HCT116 (cell line): ENCODE measurements around the gene MEG3. TPM values are rescaled to one million over a fixed set of nuclear protein-coding genes. Genes with fewer than 3 reads are reported as not detected.

Experiments used
- ATAC-seq: fragments of 200-7000 bp; cut with Tn5 transposase; 2 replicates; pipeline ENCODE4 v1.9.1; 2020; ENCODE audit warnings: mild to moderate bottlenecking, moderate library complexity
- BruUV-seq: library from RNA; stranded (reverse); fragments of 400-500 nt; replicated peaks from 2 replicates; lab custom pipeline; 2021; lab: Mats Ljungman, UMichigan
- CTCF ChIA-PET: fragments of 300-600 bp; sonication (Branson Sonifier 250); formaldehyde crosslinking; loops from one replicate; lab custom pipeline; 2021; ENCODE audit warnings: antibody characterized with exemption; lab: Charles Lee
- POLR2A ChIA-PET: fragments of 300-600, 350-600 bp; sonication (Branson Sonifier 250); formaldehyde crosslinking; loops from one replicate; lab custom pipeline; 2021; ENCODE audit warnings: antibody characterized with exemption; lab: Charles Lee
- RAD21 ChIA-PET, 2 experiments: fragments of 300-600 bp; sonication (Branson Sonifier 250); formaldehyde crosslinking; loops; one replicate each; lab custom pipeline; 2023; ENCODE audit warnings: low total read pairs in 2 of 2; ENCODE audit not compliant: uncharacterized antibody in 2 of 2, unreplicated experiment in 2 of 2, low non-redundant PET in 1 of 2; lab: Charles Lee
- DNase-seq: peaks from one replicate; pipeline ENCODE4 v3.0.0-alpha.2; 2010; ENCODE audit warnings: low read depth, low spot score
- H2AFZ ChIP-seq: fragments of 200-600 bp; shearing (Covaris generic), sonication (generic); 2 replicates; pipeline ENCODE4 v1.6.1; 2017; ENCODE audit warnings: low read depth, mixed run types, mixed read lengths, antibody characterized with exemption, low read length; ENCODE audit not compliant: poor library complexity, severe bottlenecking
- H3K27ac ChIP-seq: 2 replicates; pipeline ENCODE4 v1.5.1; 2012; ENCODE audit warnings: low read depth, low read length
- H3K27me3 ChIP-seq: fragments of 200-600 bp; sonication (generic); 2 replicates; pipeline ENCODE4 v1.6.1; 2016; ENCODE audit warnings: mixed run types, low read length, mixed read lengths; ENCODE audit not compliant: insufficient read depth
- H3K36me3 ChIP-seq, 2 experiments: fragments of 200-500 bp in 1 of 2; fragments of 200-600 bp in 1 of 2; sonication (Bioruptor generic) in 1 of 2; sonication (generic) in 1 of 2; 2 replicates each; pipeline versions ENCODE4 v1.5.1 to v1.6.1; 2014 to 2016; ENCODE audit warnings: low read length in 2 of 2, inconsistent platforms in 1 of 2, mixed read lengths in 1 of 2, mixed run types in 1 of 2; ENCODE audit not compliant: insufficient read depth in 2 of 2, control insufficient read depth in 1 of 2
- H3K4me1 ChIP-seq, 2 experiments: fragments of 200-600 bp in 1 of 2; sonication (generic) in 1 of 2; 2 replicates each; pipeline versions ENCODE4 v1.5.1 to v1.6.1; 2012 to 2017; ENCODE audit warnings: low read length in 2 of 2, inconsistent platforms in 1 of 2, mild to moderate bottlenecking in 1 of 2, mixed read lengths in 1 of 2, mixed run types in 1 of 2, moderate library complexity in 1 of 2; ENCODE audit not compliant: insufficient read depth in 2 of 2, control insufficient read depth in 1 of 2
- H3K4me2 ChIP-seq: fragments of 200-600 bp; sonication (generic); 2 replicates; pipeline ENCODE4 v1.6.1; 2017; ENCODE audit warnings: mixed run types, low read length, mixed read lengths
- H3K4me3 ChIP-seq, 2 experiments: fragments of 200-600 bp in 1 of 2; sonication (generic) in 1 of 2; replicated peaks in 1 of 2; 2 replicates each; pipeline ENCODE4 v1.5.1; 2011 to 2016; ENCODE audit warnings: low read length in 2 of 2, control low read depth in 1 of 2, low read depth in 1 of 2, mild to moderate bottlenecking in 1 of 2, mixed read lengths in 1 of 2, mixed run types in 1 of 2
- H3K79me2 ChIP-seq: fragments of 200-600 bp; sonication (generic); 2 replicates; pipeline ENCODE4 v1.6.1; 2017; ENCODE audit warnings: mild to moderate bottlenecking, mixed run types, low read length, moderate library complexity, mixed read lengths; ENCODE audit not compliant: insufficient read depth
- H3K9ac ChIP-seq: fragments of 200-600 bp; sonication (generic); 2 replicates; pipeline ENCODE4 v1.6.1; 2016; ENCODE audit warnings: low read length, mixed read lengths
- H3K9me2 ChIP-seq: fragments of 200-600 bp; sonication (generic), shearing (Covaris generic); 2 replicates; pipeline ENCODE4 v1.6.1; 2017; ENCODE audit warnings: mixed run types, mild to moderate bottlenecking, moderate library complexity; ENCODE audit not compliant: insufficient read depth
- H3K9me3 ChIP-seq, 2 experiments: fragments of 200-500 bp in 1 of 2; fragments of 200-600 bp in 1 of 2; sonication (Bioruptor generic) in 1 of 2; sonication (generic) in 1 of 2; 2 replicates each; pipeline ENCODE4 v1.6.1; 2014 to 2017; ENCODE audit warnings: low read length in 2 of 2, mixed read lengths in 2 of 2, inconsistent platforms in 1 of 2, low read depth in 1 of 2, mild to moderate bottlenecking in 1 of 2, mixed run types in 1 of 2, moderate library complexity in 1 of 2; ENCODE audit not compliant: control insufficient read depth in 1 of 2, insufficient read depth in 1 of 2
- H4K20me1 ChIP-seq: fragments of 200-600 bp; sonication (generic), shearing (Covaris generic); 2 replicates; pipeline ENCODE4 v1.6.1; 2017; ENCODE audit warnings: mixed run types, mild to moderate bottlenecking, moderate library complexity; ENCODE audit not compliant: insufficient read depth
- CBX3 ChIP-seq: IDR thresholded peaks from 2 replicates; pipeline ENCODE4 v1.6.1; 2012; ENCODE audit warnings: low read depth
- EZH2 ChIP-seq: fragments of 200-600 bp; sonication (generic); IDR thresholded peaks from 2 replicates; pipeline ENCODE4 v1.6.1; 2017; ENCODE audit warnings: antibody characterized with exemption, mixed run types
- EZH2phosphoT487 ChIP-seq: fragments of 200-600 bp; IDR thresholded peaks from 2 replicates; pipeline ENCODE4 v1.6.1; 2018; ENCODE audit warnings: antibody characterized with exemption, borderline replicate concordance
- FOSL1 ChIP-seq: IDR thresholded peaks from 2 replicates; pipeline ENCODE4 v1.6.1; 2012; ENCODE audit warnings: low read depth
- TCF7L2 ChIP-seq: IDR thresholded peaks from 2 replicates; pipeline ENCODE4 v1.7.0; 2011; ENCODE audit warnings: borderline replicate concordance, inconsistent platforms; ENCODE audit not compliant: insufficient read depth, insufficient read length; ENCODE audit errors: extremely low read depth
- ZFX ChIP-seq: fragments of 450-650 bp; IDR thresholded peaks from 2 replicates; pipeline ENCODE4 v1.6.1; 2017
- ZNF274 ChIP-seq: fragments of 200-500 bp; sonication (Bioruptor generic); IDR thresholded peaks from 2 replicates; pipeline ENCODE4 v1.6.1; 2014; ENCODE audit warnings: mild to moderate bottlenecking, low read depth, low read length, inconsistent platforms
- intact Hi-C: fragments of 100-400 bp; cut with micrococcal nuclease; formaldehyde crosslinking; loops from 2 replicates; pipeline ENCODE4 v1.10.0; 2022
- total RNA-seq: library from RNA; stranded (reverse); gene quantifications from one replicate; pipeline ENCODE4 v1.2.1, GENCODE V29; 2021; ENCODE audit not compliant: unreplicated experiment
- TF ChIP-seq, protein P1 (sequence below), 3 experiments: fragments of 200-600 bp in 1 of 3; sonication (generic) in 1 of 3; IDR thresholded peaks in 2 of 3; conservative IDR thresholded peaks in 1 of 3; 2 replicates each; pipeline ENCODE4 v1.5.1; 2012 to 2017; ENCODE audit warnings: low read depth in 2 of 3, low read length in 2 of 3, antibody characterized with exemption in 1 of 3, borderline replicate concordance in 1 of 3, control low read depth in 1 of 3, mild to moderate bottlenecking in 1 of 3, mixed read lengths in 1 of 3, mixed run types in 1 of 3, moderate library complexity in 1 of 3; ENCODE audit not compliant: insufficient read depth in 1 of 3

MEG3 gene
- total RNA-seq, 1 experiment from 2014 or later = 2.5 TPM

DNA sequence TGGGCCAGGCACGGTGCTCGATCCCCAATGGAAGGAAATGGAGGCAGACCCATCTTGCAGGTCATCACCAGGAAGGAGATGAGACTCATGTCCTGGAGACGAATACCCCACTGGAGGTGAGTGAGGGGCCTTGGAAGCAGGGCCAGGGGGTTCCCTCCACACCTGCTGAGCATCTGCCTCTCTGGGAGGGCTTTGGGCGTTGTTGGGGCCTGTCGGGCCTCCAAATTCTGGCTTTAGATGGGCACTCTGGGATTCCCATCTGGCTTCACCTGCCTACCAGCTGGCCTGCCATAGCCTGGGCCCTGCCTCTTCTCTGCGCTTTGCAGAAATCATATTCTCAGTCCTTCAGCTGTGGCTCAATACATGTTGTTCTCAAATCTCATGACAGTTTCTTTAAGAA lies 63.7 kb downstream of the MEG3 start:
- ATAC-seq (no peak), DNase-seq (no peak)
- no peak overlapping the region for H3K27ac ChIP-seq
- H3K9me2 ChIP-seq = no peaks in the 10 kb centered on the region
- no peak overlapping the region for H3K4me2 ChIP-seq
- H3K27me3 ChIP-seq = no peaks in the 10 kb centered on the region
- no peak overlapping the region for H3K9ac ChIP-seq
- POLR2A ChIA-PET = interaction anchor here (0.6 kb wide), 1 partner anchor 34 kb away, joined by 3 read pairs; no protein-coding TSS in a partner anchor
- no peak overlapping the region for H3K4me3 ChIP-seq
- H4K20me1 ChIP-seq = no peaks in the 10 kb centered on the region
- H3K79me2 ChIP-seq = no peaks in the 10 kb centered on the region
- CTCF ChIA-PET = interaction anchor here (0.7 to 1.5 kb wide), 2 partner anchors 10 to 48 kb away, joined by 3 read pairs; no protein-coding TSS in a partner anchor
- H3K36me3 ChIP-seq = no peaks in the 10 kb centered on the region
- RAD21 ChIA-PET = no interaction called here
- H3K4me1 ChIP-seq = no peaks in the 10 kb centered on the region
- BruUV-seq = no TSS peak
- no peak for TF ChIP-seq TCF7L2
- no peak for TF ChIP-seq FOSL1
- no peaks in the 10 kb centered on the region for H3K9me3 ChIP-seq
- no peak overlapping the region for H2AFZ ChIP-seq
- intact Hi-C loops = no loop called here

DNA sequence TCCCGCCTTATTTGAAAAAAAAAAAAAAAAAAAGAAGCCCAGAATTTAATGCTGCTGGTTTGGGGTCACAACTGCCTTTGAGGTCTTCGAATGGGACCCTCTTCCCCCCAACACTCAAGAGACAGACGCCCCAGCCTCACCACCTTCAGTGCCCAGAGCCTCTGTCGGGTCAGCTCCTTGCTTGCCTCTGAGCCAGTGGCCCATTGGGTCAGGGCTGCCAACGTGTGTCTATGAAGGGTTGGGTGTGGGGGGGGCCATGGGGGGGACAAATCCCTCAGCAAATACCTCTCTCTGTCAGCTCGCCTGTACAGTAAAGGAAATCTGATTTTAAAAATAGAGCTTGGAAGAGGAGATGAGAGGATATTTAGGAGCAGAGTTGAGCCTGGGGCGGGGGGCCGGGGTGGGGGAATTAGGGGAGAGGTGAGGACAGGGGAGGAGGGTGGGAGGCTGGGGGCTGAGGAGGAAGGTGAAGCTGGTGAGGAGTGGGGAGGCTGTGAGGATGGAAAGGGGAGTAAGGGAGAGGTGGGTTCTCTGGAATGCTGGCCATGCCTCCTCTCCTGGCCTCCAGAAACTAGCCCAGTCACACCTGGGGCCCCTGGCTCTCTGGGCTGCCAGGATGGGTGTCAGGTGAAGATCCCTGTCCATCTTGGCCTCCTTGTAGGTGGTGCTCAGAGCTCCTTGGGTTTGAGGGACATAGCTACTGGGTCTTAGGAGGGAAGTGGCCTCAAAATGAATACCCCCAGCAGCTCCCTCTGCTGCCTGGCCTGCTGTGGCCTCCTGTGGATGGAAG lies 64.3 kb downstream of the MEG3 start:
- Histone ChIP-seq H4K20me1 (no peaks in the 10 kb centered on the region), H3K4me3 (no peak overlapping the region), H3K36me3 (no peaks in the 10 kb centered on the region), H2AFZ (no peak overlapping the region), H3K9ac (no peak overlapping the region), H3K4me2 (no peak overlapping the region)
- no TSS peak for BruUV-seq
- intact Hi-C loops = no loop called here
- POLR2A ChIA-PET = interaction anchor here (0.6 kb wide), 1 partner anchor 35 kb away, joined by 3 read pairs; no protein-coding TSS in a partner anchor
- TF ChIP-seq EZH2phosphoT487 = no peak
- TF ChIP-seq, protein P1, sequence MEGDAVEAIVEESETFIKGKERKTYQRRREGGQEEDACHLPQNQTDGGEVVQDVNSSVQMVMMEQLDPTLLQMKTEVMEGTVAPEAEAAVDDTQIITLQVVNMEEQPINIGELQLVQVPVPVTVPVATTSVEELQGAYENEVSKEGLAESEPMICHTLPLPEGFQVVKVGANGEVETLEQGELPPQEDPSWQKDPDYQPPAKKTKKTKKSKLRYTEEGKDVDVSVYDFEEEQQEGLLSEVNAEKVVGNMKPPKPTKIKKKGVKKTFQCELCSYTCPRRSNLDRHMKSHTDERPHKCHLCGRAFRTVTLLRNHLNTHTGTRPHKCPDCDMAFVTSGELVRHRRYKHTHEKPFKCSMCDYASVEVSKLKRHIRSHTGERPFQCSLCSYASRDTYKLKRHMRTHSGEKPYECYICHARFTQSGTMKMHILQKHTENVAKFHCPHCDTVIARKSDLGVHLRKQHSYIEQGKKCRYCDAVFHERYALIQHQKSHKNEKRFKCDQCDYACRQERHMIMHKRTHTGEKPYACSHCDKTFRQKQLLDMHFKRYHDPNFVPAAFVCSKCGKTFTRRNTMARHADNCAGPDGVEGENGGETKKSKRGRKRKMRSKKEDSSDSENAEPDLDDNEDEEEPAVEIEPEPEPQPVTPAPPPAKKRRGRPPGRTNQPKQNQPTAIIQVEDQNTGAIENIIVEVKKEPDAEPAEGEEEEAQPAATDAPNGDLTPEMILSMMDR (IDR thresholded peaks at IDR 0.05 in 2 of 3, conservative IDR thresholded peaks at IDR 0.05 in 1 of 3; ENCODE audit: borderline replicate concordance in 1 of 3, insufficient read depth in 1 of 3, low read depth in 2 of 3, low read length in 2 of 3) = no peak
- TF ChIP-seq TCF7L2 = no peak
- TF ChIP-seq EZH2 = no peak
- no peak for TF ChIP-seq CBX3
- no peak for TF ChIP-seq ZFX
- no peak for TF ChIP-seq ZNF274
- TF ChIP-seq, all 23 proteins: peak for 0
- ChIA-PET CTCF (interaction anchor here (0.7 to 1.5 kb wide), 2 partner anchors 9 to 49 kb away, joined by 3 read pairs; no protein-coding TSS in a partner anchor), RAD21 (no interaction called here)
- Histone ChIP-seq H3K4me1 (no peaks in the 10 kb centered on the region), H3K9me2 (no peaks in the 10 kb centered on the region), H3K9me3 (no peaks in the 10 kb centered on the region), H3K27me3 (no peaks in the 10 kb centered on the region), H3K79me2 (no peaks in the 10 kb centered on the region), H3K27ac (no peak overlapping the region)
- ATAC-seq (no peak), DNase-seq (no peak)
